H1 (cell line): ENCODE measurements around the gene CCNK. TPM values are rescaled to one million over a fixed set of nuclear protein-coding genes. Genes with fewer than 3 reads are reported as not detected.

ENCODE experiments used
- CTCF ChIA-PET: fragments of 300-600 bp; sonication (Branson Sonifier 250); formaldehyde crosslinking; loops from one replicate; lab custom pipeline; 2021; ENCODE audit not compliant: partially characterized antibody; lab: Charles Lee
- POLR2A ChIA-PET: fragments of 300-600 bp; sonication (Branson Sonifier 250); formaldehyde crosslinking; loops from one replicate; lab custom pipeline; 2021; ENCODE audit warnings: inconsistent platforms; ENCODE audit not compliant: partially characterized antibody; lab: Charles Lee
- DNase-seq, 2 experiments: peaks; one replicate each; pipeline versions ENCODE4 v3.0.0 to v3.0.0-alpha.2; 2010 to 2022; ENCODE audit warnings: low spot score in 2 of 2, low read depth in 1 of 2, mixed read lengths in 1 of 2
- FAIRE-seq: peaks from 2 replicates; lab custom pipeline; 2011; peaks lifted over from hg19 to GRCh38; lab: Jason Lieb, UNC
- H2AFZ ChIP-seq: 2 replicates; pipeline ENCODE4 v1.8.1; 2012; ENCODE audit warnings: low read length, inconsistent platforms
- H2AK5ac ChIP-seq: 2 replicates; pipeline ENCODE4 v1.6.1; 2013; ENCODE audit warnings: low read depth, low read length
- H2BK120ac ChIP-seq: replicated peaks from 2 replicates; pipeline ENCODE3; 2013; ENCODE audit warnings: low read depth, low read length, inconsistent platforms
- H2BK12ac ChIP-seq: 2 replicates; pipeline ENCODE4 v1.6.1; 2013; ENCODE audit warnings: low read depth, low read length
- H2BK15ac ChIP-seq: 2 replicates; pipeline ENCODE4 v1.6.1; 2013; ENCODE audit warnings: low read length
- H2BK20ac ChIP-seq: 2 replicates; pipeline ENCODE4 v1.6.1; 2013; ENCODE audit warnings: low read length
- H2BK5ac ChIP-seq: 2 replicates; pipeline ENCODE4 v1.6.1; 2013; ENCODE audit warnings: low read depth, low read length
- H3K14ac ChIP-seq: 2 replicates; pipeline ENCODE4 v1.6.1; 2013; ENCODE audit warnings: inconsistent platforms; ENCODE audit not compliant: insufficient read length
- H3K18ac ChIP-seq: 2 replicates; pipeline ENCODE4 v1.6.1; 2013; ENCODE audit warnings: low read length; ENCODE audit errors: extremely low read depth
- H3K23ac ChIP-seq: 2 replicates; pipeline ENCODE4 v1.6.1; 2013; ENCODE audit warnings: inconsistent platforms; ENCODE audit not compliant: insufficient read length
- H3K23me2 ChIP-seq: 2 replicates; pipeline ENCODE4 v1.6.1; 2013; ENCODE audit warnings: low read depth, low read length
- H3K27ac ChIP-seq: 2 replicates; pipeline ENCODE4 v1.6.1; 2011; ENCODE audit warnings: low read depth, low read length, inconsistent platforms
- H3K27me3 ChIP-seq, 4 experiments: replicated peaks in 1 of 4; 1 replicate in 1 of 4; 2 replicates in 3 of 4; pipeline versions ENCODE4 v1.6.1 to v1.8.1; 2011 to 2013; ENCODE audit warnings: low read length in 3 of 4, mild to moderate bottlenecking in 3 of 4, inconsistent platforms in 2 of 4, mixed read lengths in 2 of 4, moderate library complexity in 1 of 4; ENCODE audit not compliant: control insufficient read depth in 3 of 4, insufficient read depth in 3 of 4; ENCODE audit errors: extremely low read depth in 1 of 4
- H3K36me3 ChIP-seq, 4 experiments: 2 replicates each; pipeline versions ENCODE4 v1.6.1 to v1.8.1; 2011 to 2013; ENCODE audit warnings: mild to moderate bottlenecking in 4 of 4, low read length in 3 of 4, moderate library complexity in 2 of 4, control low read depth in 1 of 4, inconsistent platforms in 1 of 4; ENCODE audit not compliant: insufficient read depth in 4 of 4, control insufficient read depth in 2 of 4
- H3K4ac ChIP-seq: replicated peaks from 2 replicates; pipeline ENCODE3; 2013; ENCODE audit warnings: low read length, low read depth, mixed read lengths, inconsistent platforms; ENCODE audit not compliant: insufficient read length
- H3K4me1 ChIP-seq, 4 experiments: replicated peaks in 1 of 4; 1 replicate in 1 of 4; 2 replicates in 3 of 4; pipeline versions ENCODE4 v1.6.1 to v1.8.1; 2011 to 2013; ENCODE audit warnings: low read length in 3 of 4, inconsistent platforms in 2 of 4, mixed read lengths in 1 of 4; ENCODE audit not compliant: insufficient read depth in 4 of 4, control insufficient read depth in 3 of 4
- H3K4me2 ChIP-seq, 2 experiments: 2 replicates each; pipeline versions ENCODE4 v1.6.1 to v1.8.1; 2011 to 2013; ENCODE audit warnings: low read depth in 2 of 2, low read length in 2 of 2, control low read depth in 1 of 2, inconsistent platforms in 1 of 2, mild to moderate bottlenecking in 1 of 2; ENCODE audit not compliant: insufficient read depth in 1 of 2
- H3K4me3 ChIP-seq, 4 experiments: fragments of 200-600, 300-600 bp in 1 of 4; sonication (generic), shearing (Covaris generic), sonication (Bioruptor Twin) in 1 of 4; 2 replicates each; pipeline versions ENCODE4 v1.5.1 to v1.8.1; 2011 to 2016; ENCODE audit warnings: low read length in 4 of 4, low read depth in 3 of 4, control low read depth in 2 of 4, inconsistent platforms in 2 of 4, mild to moderate bottlenecking in 2 of 4, mixed read lengths in 1 of 4, moderate library complexity in 1 of 4; ENCODE audit not compliant: insufficient read depth in 2 of 4; ENCODE audit errors: extremely low read depth in 1 of 4
- H3K56ac ChIP-seq: replicated peaks from 2 replicates; pipeline ENCODE3; 2013; ENCODE audit warnings: low read depth, mild to moderate bottlenecking, mixed read lengths, low read length, inconsistent platforms; ENCODE audit not compliant: insufficient read length
- H3K79me1 ChIP-seq: 2 replicates; pipeline ENCODE4 v1.6.1; 2013; ENCODE audit warnings: low read depth, low read length, control low read depth
- H3K79me2 ChIP-seq, 2 experiments: 2 replicates each; pipeline versions ENCODE4 v1.6.1 to v1.8.1; 2012 to 2013; ENCODE audit warnings: low read length in 2 of 2, mild to moderate bottlenecking in 2 of 2, inconsistent platforms in 1 of 2; ENCODE audit not compliant: insufficient read depth in 2 of 2, control insufficient read depth in 1 of 2
- H3K9ac ChIP-seq, 4 experiments: replicated peaks in 1 of 4; 1 replicate in 1 of 4; 2 replicates in 3 of 4; pipeline versions ENCODE4 v1.6.1 to v1.8.1; 2011 to 2013; ENCODE audit warnings: low read depth in 3 of 4, low read length in 3 of 4, control low read depth in 2 of 4, mild to moderate bottlenecking in 2 of 4, moderate library complexity in 2 of 4, inconsistent platforms in 1 of 4; ENCODE audit errors: extremely low read depth in 1 of 4
- H3K9me3 ChIP-seq, 2 experiments: 2 replicates each; pipeline versions ENCODE4 v1.6.1 to v1.8.1; 2012 to 2013; ENCODE audit warnings: mild to moderate bottlenecking in 2 of 2, moderate library complexity in 2 of 2, control low read depth in 1 of 2, inconsistent platforms in 1 of 2, low read depth in 1 of 2, low read length in 1 of 2, mixed read lengths in 1 of 2; ENCODE audit not compliant: insufficient read depth in 2 of 2
- H4K20me1 ChIP-seq, 2 experiments: replicated peaks in 1 of 2; 2 replicates each; pipeline versions ENCODE3 to v1.8.1; 2011 to 2013; ENCODE audit warnings: inconsistent platforms in 2 of 2, low read length in 2 of 2, mild to moderate bottlenecking in 1 of 2; ENCODE audit not compliant: insufficient read depth in 2 of 2, control insufficient read depth in 1 of 2
- H4K5ac ChIP-seq: 2 replicates; pipeline ENCODE4 v1.6.1; 2013; ENCODE audit warnings: low read length, low read depth, mixed read lengths, inconsistent platforms; ENCODE audit not compliant: insufficient read length
- H4K8ac ChIP-seq: 2 replicates; pipeline ENCODE4 v1.8.0; 2013; ENCODE audit warnings: mild to moderate bottlenecking, moderate library complexity, low read length, inconsistent platforms; ENCODE audit not compliant: insufficient read depth; ENCODE audit errors: extremely low read depth
- H4K91ac ChIP-seq: replicated peaks from 2 replicates; pipeline ENCODE3; 2013; ENCODE audit warnings: low read length, mixed read lengths, inconsistent platforms; ENCODE audit not compliant: insufficient read length
- E2F6 ChIP-seq: IDR thresholded peaks from 2 replicates; pipeline ENCODE4 v1.6.1; 2012; ENCODE audit warnings: inconsistent platforms
- EGR1 ChIP-seq: IDR thresholded peaks from 2 replicates; pipeline ENCODE4 v1.6.1; 2011; ENCODE audit warnings: low read depth, low read length, borderline replicate concordance
- EZH2 ChIP-seq: fragments of 200-600 bp; sonication (generic); IDR thresholded peaks from 2 replicates; pipeline ENCODE4 v1.7.1; 2012; ENCODE audit warnings: low read depth, mild to moderate bottlenecking, moderate library complexity, low read length, inconsistent platforms; ENCODE audit not compliant: severe bottlenecking
- RFX5 ChIP-seq: IDR thresholded peaks from 2 replicates; pipeline ENCODE4 v1.6.1; 2011; ENCODE audit warnings: low read depth, low read length, improper control_type of control experiment, borderline replicate concordance
- WGBS, 2 experiments: shearing (Covaris generic) in 1 of 2; methylation state at CpG; one replicate each; pipeline versions ENCODE4 v1.1.6 to v1.1.7; 2013 to 2015; ENCODE audit warnings: low lambda C conversion rate in 2 of 2, mixed read lengths in 2 of 2, inconsistent platforms in 1 of 2, low coverage in 1 of 2, missing lambda C conversion rate in 1 of 2; ENCODE audit not compliant: insufficient replicate concordance in 2 of 2, insufficient coverage in 1 of 2, insufficient read length in 1 of 2; ENCODE audit errors: extremely low coverage in 1 of 2, missing lambda C conversion rate in 1 of 2; 5-methylcytosine and 5-hydroxymethylcytosine counted together
- polyA plus RNA-seq, 7 experiments: library from polyadenylated mRNA; depleted of rRNA in 3 of 7; stranded (reverse) in 5 of 7; unstranded in 2 of 7; fragments of >200 nt in 5 of 7; fragments of 200-250 nt in 2 of 7; gene quantifications; 1 replicate in 5 of 7; 2 replicates in 1 of 7; 4 replicates in 1 of 7; pipeline versions ENCODE4 v1.2.1 to v1.2.3, GENCODE V29; 2011 to 2013; ENCODE audit warnings: missing spikeins in 2 of 7, mixed read lengths in 2 of 7
- total RNA-seq: library from RNA; stranded (reverse); fragmentation: NEBNext Ultra II Directional; extraction: Animal tissue kit (Norgen Biotek cat#: 25700); gene quantifications from 2 replicates; pipeline ENCODE4 v1.2.1, GENCODE V29; 2021

CCNK gene
- total and polyA plus RNA-seq, 2 of the 8 experiments (the other 6 are each of a cell fraction or from before 2014, with no cell fraction given): 10.7 to 82.7 TPM

- Histone ChIP-seq H3K9ac (no peak overlapping the region), H2BK120ac (no peak overlapping the region), H3K18ac (no peak overlapping the region), H2BK15ac (no peak overlapping the region), H3K23me2 (no peaks in the 10 kb centered on the region), H3K4me3 (no peak overlapping the region), H2AFZ (no peak overlapping the region), H3K23ac (no peak overlapping the region), H2AK5ac (no peak overlapping the region), H3K79me1 (peaks cover 7% of the 10 kb centered on the region; the same call in 1 of the 2 replicates), H4K5ac (no peak overlapping the region), H3K27me3 (no peaks in the 10 kb centered on the region), H2BK12ac (no peak overlapping the region), H4K8ac (no peak overlapping the region), H3K27ac (no peak overlapping the region), H2BK5ac (no peak overlapping the region), H4K20me1 (peaks cover 0 to 14% of the 10 kb centered on the region in 2 experiments), H3K36me3 (peaks cover 0 to 5% (median 0%) of the 10 kb centered on the region in 4 experiments; a peak in 1 of 8 replicates), H3K4ac (no peak overlapping the region), H3K9me3 (no peaks in the 10 kb centered on the region), H3K14ac (no peak overlapping the region), H4K91ac (no peak overlapping the region), H3K56ac (no peak overlapping the region), H2BK20ac (no peak overlapping the region), H3K79me2 (peaks cover 5 to 66% of the 10 kb centered on the region in 2 experiments), H3K4me1 (peaks cover 0 to 15% (median 9%) of the 10 kb centered on the region in 4 experiments; a peak in 5 of 7 replicates), H3K4me2 (no peak overlapping the region)
- FAIRE-seq (no peak), DNase-seq (no peak)
- CTCF ChIA-PET: interaction anchor here (0.6 to 1.7 kb wide), 3 partner anchors 25 to 736 kb away, joined by 3 to 5 read pairs (median 4); no protein-coding TSS in a partner anchor
- WGBS, 2 experiments: 90% methylated on average over 3 of the region's 3 CpGs; no CpG with 5 or more reads in 1 of the 2 experiments
- POLR2A ChIA-PET: interaction anchor here (1.4 kb wide), 1 partner anchor 9 kb away, joined by 3 read pairs; no protein-coding TSS in a partner anchor
- TF ChIP-seq EZH2 (no peak), RFX5 (no peak), EGR1 (no peak), E2F6 (no peak)
Measured at GRCh38 chr14:99466758-99467157, 14.5 kb upstream of the CCNK start.
